Nephron (organoid): ENCODE measurements around the gene RALGPS1.
"Not testable (repeated sequence)": the region's sequence is repeated elsewhere in the genome, so short reads cannot be mapped to it uniquely, and the experiment has no call there.

Experiments used
- H3K27ac Mint-ChIP-seq, 3 experiments: 2 replicates each; pipeline ENCODE4 v1.8.0; 2020; ENCODE audit warnings: mixed read lengths in 3 of 3, mild to moderate bottlenecking in 2 of 3, moderate library complexity in 1 of 3
- H3K27me3 Mint-ChIP-seq: 2 replicates; pipeline ENCODE4 v1.8.0; 2021; ENCODE audit warnings: low read depth, mild to moderate bottlenecking, moderate library complexity, mixed read lengths
- H3K36me3 Mint-ChIP-seq: 2 replicates; pipeline ENCODE4 v1.8.0; 2020; ENCODE audit warnings: low read depth, mixed read lengths
- H3K4me1 Mint-ChIP-seq: 2 replicates; pipeline ENCODE4 v1.8.0; 2020; ENCODE audit warnings: mixed read lengths
- H3K4me3 Mint-ChIP-seq, 3 experiments: 2 replicates each; pipeline ENCODE4 v1.8.0; 2020; ENCODE audit warnings: mild to moderate bottlenecking in 3 of 3, mixed read lengths in 3 of 3, moderate library complexity in 2 of 3
- H3K9me3 Mint-ChIP-seq: 2 replicates; pipeline ENCODE4 v1.8.0; 2020; ENCODE audit warnings: mixed read lengths
- TF ChIP-seq, protein P1 (sequence below), 3 experiments: fragments of 200-600 bp; sonication (generic); IDR thresholded peaks; one replicate each; pipeline ENCODE4 v1.5.0; 2021; ENCODE audit warnings: antibody characterized with exemption in 3 of 3; ENCODE audit not compliant: unreplicated experiment in 3 of 3

RALGPS1 gene

DNA sequence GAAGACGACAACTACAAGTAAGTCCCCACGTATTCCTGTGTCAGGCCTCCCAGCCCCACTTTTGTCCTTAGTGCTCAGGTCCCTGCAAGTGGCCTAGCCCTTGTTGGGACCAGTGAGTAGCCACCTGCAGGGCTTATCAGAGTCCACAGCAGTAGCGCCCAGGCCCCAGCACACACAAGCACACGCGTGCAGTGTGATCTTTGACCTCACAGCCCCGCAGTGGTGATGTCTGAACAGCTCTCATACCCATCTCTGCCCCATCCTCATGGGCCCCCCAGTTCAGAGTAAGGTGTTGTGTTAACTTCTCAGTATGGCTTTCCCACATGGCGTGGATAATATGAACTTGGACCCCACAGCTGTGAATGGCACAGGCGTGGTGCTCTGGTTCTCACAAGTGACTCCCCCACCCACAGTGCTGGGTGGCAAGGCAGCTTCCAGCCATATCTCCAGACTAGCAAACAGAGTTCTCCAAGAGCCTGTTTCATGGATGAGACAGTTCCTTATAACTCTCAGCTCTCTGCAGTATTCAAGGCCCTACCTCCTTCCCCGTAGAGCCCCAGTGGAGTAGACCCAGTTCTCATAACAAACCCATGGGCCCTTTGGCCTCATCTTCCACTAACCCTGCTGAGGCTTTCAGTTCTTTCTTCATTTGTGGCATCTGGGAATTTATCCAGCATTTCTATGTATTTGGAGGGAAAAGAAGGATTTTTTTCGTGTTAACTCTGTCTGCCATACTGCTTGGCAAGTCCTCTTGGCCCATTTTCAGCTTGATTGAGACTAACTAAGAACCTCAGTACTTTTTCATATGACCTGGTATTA lies 254.4 kb downstream of the RALGPS1 start:
- Mint-ChIP-seq H3K27me3 (no peaks in the 10 kb centered on the region), H3K9me3 (no peaks in the 10 kb centered on the region), H3K4me1 (peaks cover 7% of the 10 kb centered on the region), H3K36me3 (no peaks in the 10 kb centered on the region), H3K27ac (no peak overlapping the region), H3K4me3 (no peak overlapping the region)
- TF ChIP-seq, protein P1, sequence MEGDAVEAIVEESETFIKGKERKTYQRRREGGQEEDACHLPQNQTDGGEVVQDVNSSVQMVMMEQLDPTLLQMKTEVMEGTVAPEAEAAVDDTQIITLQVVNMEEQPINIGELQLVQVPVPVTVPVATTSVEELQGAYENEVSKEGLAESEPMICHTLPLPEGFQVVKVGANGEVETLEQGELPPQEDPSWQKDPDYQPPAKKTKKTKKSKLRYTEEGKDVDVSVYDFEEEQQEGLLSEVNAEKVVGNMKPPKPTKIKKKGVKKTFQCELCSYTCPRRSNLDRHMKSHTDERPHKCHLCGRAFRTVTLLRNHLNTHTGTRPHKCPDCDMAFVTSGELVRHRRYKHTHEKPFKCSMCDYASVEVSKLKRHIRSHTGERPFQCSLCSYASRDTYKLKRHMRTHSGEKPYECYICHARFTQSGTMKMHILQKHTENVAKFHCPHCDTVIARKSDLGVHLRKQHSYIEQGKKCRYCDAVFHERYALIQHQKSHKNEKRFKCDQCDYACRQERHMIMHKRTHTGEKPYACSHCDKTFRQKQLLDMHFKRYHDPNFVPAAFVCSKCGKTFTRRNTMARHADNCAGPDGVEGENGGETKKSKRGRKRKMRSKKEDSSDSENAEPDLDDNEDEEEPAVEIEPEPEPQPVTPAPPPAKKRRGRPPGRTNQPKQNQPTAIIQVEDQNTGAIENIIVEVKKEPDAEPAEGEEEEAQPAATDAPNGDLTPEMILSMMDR (IDR thresholded peaks at IDR 0.05; ENCODE audit: unreplicated experiment in 3 of 3) = no peak

DNA sequence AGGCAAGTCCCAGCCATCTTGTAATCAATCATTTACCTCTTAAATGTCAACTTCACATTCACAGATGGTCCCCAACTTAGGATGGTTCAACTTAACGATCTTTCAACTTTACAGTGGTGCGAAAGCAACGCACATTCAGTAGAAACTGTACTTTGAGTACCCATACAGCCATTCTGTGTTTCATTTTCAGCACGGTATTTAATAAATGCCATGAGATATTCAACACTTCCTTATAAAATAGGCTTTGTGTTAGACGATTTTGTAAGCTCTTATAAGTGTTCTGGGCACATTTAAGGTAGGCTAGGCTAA lies 254.9 kb downstream of the RALGPS1 start:
- Mint-ChIP-seq H3K27me3 (peaks cover 3% of the 10 kb centered on the region), H3K36me3 (no peaks in the 10 kb centered on the region), H3K4me3 (no peak overlapping the region), H3K9me3 (no peaks in the 10 kb centered on the region), H3K27ac (no peak overlapping the region), H3K4me1 (peaks cover 7% of the 10 kb centered on the region)
- TF ChIP-seq, protein P1 (IDR thresholded peaks at IDR 0.05; ENCODE audit: unreplicated experiment in 3 of 3) = no peak

DNA sequence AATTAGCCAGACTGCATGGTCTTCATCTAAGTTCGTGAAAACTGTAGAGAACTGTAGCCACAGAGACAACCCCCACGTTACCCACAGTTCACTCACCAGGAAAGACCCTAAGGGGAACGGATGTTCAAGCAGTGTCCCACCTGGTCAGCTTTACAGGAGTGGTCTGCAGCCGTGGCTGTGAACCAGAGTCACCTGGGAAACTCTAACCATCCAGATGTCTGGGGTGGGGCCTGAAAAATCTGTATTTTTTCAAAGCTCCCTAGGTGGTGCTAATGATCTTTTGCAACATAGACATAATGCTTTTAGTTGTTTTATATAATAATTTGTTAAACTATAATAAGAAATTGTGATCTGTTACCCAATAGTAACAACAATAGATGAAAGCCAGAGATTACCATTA lies 255.5 kb downstream of the RALGPS1 start:
- H3K4me1 Mint-ChIP-seq = peaks cover 7% of the 10 kb centered on the region
- no peak overlapping the region for H3K4me3 Mint-ChIP-seq
- H3K36me3 Mint-ChIP-seq = no peaks in the 10 kb centered on the region
- H3K27ac Mint-ChIP-seq = no peak overlapping the region
- H3K9me3 Mint-ChIP-seq = no peaks in the 10 kb centered on the region
- H3K27me3 Mint-ChIP-seq = peaks cover 3% of the 10 kb centered on the region
- TF ChIP-seq, protein P1 (IDR thresholded peaks at IDR 0.05; ENCODE audit: unreplicated experiment in 3 of 3) = no peak

DNA sequence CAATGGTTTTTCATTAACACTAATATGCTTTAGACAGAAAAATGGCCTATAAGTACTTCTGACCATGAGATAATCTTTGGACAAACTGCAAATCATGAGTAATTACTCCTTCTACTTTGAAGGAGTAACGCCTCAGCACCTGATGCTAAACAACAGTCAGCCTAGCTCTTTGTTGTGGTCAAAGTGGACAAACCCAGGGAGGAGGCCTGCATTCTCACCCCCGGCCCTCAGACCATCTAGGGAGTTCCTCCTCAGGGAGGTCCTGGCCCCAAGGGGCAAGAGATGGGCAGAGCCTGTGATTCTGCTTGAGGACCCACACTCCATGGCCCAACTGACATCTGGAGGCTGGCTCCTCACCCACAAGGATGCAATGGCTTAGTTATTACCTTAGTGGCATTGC lies 256.1 kb downstream of the RALGPS1 start:
- Mint-ChIP-seq H3K9me3 (no peaks in the 10 kb centered on the region), H3K27ac (no peak overlapping the region), H3K27me3 (peaks cover 3% of the 10 kb centered on the region), H3K4me3 (no peak overlapping the region), H3K36me3 (no peaks in the 10 kb centered on the region), H3K4me1 (peaks cover 7% of the 10 kb centered on the region)
- TF ChIP-seq, protein P1 (IDR thresholded peaks at IDR 0.05; ENCODE audit: unreplicated experiment in 3 of 3) = no peak

DNA sequence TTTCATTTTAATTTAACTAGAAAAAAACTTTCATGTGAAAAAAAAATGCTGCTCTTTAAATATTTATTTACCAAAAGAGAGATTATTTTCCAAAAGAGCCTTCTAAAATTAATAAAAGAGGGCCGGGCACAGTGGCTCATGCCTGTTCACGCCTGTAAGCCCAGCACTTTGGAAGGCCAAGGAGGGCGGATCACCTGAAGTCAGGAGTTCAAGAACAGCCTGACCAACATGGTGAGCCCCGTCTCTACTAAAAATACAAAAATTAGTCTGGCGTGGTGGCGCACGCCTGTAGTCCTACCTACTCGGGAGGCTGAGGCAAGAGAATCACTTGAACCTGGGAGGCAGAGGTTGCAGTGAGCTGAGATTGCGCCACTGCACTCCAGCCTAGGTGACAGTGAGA lies 256.8 kb downstream of the RALGPS1 start:
- not testable (repeated sequence) for H3K4me1 Mint-ChIP-seq, H3K9me3 Mint-ChIP-seq, H3K4me3 Mint-ChIP-seq, H3K27ac Mint-ChIP-seq, H3K36me3 Mint-ChIP-seq, H3K27me3 Mint-ChIP-seq

DNA sequence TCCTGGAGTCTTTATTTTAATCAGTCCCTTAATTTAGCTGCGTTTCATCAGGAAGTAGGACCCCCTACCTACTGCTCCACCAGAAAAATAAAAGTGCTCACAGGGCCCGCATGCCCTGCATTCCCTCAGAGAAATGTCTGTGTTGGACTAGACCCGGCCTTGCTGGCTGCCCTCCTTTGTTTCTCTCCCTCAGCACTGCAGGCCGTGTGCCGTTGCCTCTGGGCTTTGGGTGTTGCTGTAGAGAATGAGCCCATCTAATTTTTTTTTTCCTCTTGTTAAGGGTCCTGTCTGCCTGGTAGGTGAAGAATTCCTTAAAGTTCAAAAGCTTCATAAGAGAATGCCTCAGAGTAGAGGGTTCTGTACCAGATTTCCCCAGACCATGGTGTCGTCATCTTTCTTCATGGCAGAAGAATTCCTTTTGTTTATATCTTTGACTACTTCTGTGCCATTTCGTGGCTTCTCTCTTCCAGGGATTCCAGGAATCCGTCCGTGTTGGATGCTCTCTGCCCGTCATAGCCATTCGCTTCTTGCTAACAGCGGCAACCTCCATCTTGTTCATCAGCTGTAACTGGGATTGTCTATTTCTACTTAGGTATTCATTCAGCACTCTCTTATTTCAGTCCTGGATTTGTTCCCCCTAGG lies 257.6 kb downstream of the RALGPS1 start:
- Mint-ChIP-seq H3K36me3 (no peaks in the 10 kb centered on the region), H3K4me1 (peaks cover 7% of the 10 kb centered on the region), H3K27me3 (peaks cover 3% of the 10 kb centered on the region), H3K27ac (peak overlapping the region in 2 of 3 experiments; percentile 1 to 49), H3K9me3 (no peaks in the 10 kb centered on the region), H3K4me3 (no peak overlapping the region)
- TF ChIP-seq, protein P1 (IDR thresholded peaks at IDR 0.05; ENCODE audit: unreplicated experiment in 3 of 3) = no peak
